ENCODE results near the gene RIN3.
A peak's percentile ranks its signal among the peaks of the same experiment; 100 is the strongest.

Gene RIN3

DNA sequence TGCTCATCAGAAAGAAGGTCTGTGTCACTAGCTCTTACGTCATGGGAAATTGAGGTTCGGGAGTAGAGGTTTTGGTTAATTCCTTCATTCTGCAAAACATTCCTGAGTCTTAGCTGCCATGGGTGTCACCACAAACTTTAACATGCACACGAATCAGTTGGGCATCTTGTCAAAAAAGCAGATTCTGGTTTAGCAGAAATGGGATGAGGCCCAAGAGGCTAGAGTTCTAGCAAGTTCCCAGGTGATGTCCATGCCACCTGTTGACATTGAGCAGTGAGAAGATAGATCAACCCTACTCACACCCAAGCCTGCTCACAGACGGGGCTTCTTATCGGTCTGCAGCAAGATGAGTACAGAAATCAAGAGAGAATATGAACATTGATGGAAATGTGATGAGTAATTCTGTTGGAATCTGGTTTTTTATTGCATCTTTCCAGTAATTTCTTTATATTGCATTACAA lies 11.7 kb upstream of the RIN3 start:
- DNase-seq (ENCODE audit: low spot score) = no peak
- TF ChIP-seq, protein P1, sequence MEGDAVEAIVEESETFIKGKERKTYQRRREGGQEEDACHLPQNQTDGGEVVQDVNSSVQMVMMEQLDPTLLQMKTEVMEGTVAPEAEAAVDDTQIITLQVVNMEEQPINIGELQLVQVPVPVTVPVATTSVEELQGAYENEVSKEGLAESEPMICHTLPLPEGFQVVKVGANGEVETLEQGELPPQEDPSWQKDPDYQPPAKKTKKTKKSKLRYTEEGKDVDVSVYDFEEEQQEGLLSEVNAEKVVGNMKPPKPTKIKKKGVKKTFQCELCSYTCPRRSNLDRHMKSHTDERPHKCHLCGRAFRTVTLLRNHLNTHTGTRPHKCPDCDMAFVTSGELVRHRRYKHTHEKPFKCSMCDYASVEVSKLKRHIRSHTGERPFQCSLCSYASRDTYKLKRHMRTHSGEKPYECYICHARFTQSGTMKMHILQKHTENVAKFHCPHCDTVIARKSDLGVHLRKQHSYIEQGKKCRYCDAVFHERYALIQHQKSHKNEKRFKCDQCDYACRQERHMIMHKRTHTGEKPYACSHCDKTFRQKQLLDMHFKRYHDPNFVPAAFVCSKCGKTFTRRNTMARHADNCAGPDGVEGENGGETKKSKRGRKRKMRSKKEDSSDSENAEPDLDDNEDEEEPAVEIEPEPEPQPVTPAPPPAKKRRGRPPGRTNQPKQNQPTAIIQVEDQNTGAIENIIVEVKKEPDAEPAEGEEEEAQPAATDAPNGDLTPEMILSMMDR (IDR thresholded peaks at IDR 0.05; ENCODE audit: extremely low read depth, missing control alignments) = no peak

DNA sequence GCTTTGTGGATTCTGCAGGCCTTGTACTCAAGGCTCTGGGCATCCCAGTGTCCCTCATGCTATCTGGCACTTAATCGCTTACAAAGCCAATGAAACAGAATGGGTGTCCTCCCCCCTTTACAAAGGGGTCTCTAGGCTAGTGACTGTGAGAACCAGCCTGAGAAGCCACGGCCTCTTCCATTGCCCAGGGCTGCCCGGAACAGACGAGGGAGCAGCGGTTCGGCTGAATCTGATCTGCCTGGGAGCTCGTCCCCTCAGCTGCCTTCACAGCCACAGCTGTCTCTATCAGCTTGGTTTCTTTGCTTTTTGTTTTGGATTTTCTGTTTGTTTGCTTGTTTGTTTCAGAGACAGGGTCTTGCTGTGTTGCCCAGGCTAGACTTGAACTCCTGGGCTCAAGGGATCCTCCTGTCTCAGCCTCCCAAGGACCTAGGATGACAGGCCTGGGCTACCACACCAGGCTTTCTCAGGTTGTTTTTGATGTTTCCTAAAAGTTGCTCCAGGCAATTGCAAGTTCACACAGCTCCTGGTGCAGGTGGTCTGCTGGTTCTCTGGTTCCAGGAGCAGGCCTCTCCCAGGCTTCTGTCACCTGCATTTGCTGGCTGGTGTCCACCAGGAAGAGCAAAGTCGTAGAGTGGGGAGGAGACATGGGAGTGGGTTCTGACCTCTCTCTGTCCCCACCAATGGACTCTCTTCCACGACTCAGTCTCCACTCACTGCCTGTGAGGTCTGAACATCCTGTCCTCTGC lies 10.9 kb upstream of the RIN3 start:
- TF ChIP-seq, protein P1 (IDR thresholded peaks at IDR 0.05; ENCODE audit: extremely low read depth, missing control alignments) = no peak
- no peak for DNase-seq (ENCODE audit: low spot score)

DNA sequence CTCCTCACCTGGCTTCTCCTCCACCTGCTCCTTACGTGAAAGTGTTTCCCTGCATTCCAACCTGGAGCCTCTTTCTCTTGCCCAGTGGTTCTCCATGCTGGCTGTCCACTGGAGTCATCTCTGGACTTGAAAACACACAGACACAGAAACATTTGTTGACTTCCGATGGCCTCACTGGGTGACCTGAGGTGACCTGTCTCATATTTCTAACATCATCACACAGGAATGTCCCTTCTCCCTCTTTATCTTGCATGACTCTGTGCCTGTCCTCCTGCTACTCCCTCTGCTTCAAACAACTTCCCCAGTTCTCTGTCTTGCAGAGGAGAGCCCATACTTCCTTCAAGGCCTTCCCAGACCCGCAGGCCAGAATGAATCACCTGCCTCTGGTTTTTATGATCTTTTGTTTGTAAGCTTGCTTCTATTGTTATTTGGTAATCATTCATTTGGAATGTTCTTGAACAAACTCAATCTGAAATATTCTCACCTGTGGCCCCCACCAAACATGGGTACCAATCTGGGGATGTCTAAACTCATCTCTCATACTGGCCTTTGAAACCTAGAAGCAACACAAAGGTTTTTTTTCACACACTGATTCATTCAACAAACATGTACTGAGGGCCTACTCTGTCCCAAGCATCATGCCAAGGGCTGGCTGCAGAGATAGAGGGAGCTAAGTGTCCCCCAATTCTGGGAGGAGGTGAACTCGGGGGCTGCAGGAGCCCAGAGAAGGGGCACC lies 9.7 kb upstream of the RIN3 start:
- no peak for DNase-seq (ENCODE audit: low spot score)
- TF ChIP-seq, protein P1 (IDR thresholded peaks at IDR 0.05; ENCODE audit: extremely low read depth, missing control alignments) = no peak

DNA sequence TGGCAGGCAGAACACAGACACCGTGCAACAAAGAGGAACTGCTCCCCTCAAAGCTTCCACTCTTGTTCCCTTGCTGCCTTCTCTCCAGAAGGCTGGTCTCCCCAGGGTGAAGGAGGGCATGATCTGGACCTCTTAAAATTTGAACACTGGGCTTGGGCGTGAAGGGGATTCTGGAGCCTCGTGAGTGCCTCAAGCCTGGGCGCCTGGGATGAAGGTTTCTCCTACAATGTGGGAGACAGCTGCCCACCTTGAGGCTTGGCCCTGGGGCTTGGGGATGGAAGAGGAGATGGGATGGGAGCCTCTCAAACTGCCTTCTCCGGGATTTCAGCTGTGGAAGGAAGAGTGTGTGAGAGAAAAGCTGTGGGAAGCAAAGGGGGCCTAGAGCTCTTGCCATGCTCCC lies 7.8 kb upstream of the RIN3 start:
- no peak for DNase-seq (ENCODE audit: low spot score)
- TF ChIP-seq, protein P1 (IDR thresholded peaks at IDR 0.05; ENCODE audit: extremely low read depth, missing control alignments) = no peak

DNA sequence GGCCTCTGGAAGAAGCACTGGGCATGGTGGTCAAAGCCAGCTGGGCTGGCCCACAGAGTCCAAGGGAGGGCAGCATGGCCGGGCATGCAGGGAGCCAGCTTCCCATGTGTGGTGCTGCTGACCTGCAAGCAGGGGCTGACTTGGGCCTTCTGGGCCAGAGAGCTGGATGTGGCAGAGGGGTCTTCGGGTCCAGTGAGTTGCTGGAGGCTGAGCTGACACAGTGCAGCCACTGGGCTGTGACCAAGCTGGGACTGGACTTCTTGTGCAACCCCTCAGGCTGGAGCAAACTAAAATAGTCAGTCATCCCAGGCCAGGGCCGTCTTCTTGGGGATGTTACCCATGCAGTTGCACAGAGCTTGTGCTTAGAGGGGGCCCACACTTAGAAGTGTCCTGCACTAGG lies 7.3 kb upstream of the RIN3 start:
- TF ChIP-seq, protein P1 (IDR thresholded peaks at IDR 0.05; ENCODE audit: extremely low read depth, missing control alignments) = no peak
- no peak for DNase-seq (ENCODE audit: low spot score)

DNA sequence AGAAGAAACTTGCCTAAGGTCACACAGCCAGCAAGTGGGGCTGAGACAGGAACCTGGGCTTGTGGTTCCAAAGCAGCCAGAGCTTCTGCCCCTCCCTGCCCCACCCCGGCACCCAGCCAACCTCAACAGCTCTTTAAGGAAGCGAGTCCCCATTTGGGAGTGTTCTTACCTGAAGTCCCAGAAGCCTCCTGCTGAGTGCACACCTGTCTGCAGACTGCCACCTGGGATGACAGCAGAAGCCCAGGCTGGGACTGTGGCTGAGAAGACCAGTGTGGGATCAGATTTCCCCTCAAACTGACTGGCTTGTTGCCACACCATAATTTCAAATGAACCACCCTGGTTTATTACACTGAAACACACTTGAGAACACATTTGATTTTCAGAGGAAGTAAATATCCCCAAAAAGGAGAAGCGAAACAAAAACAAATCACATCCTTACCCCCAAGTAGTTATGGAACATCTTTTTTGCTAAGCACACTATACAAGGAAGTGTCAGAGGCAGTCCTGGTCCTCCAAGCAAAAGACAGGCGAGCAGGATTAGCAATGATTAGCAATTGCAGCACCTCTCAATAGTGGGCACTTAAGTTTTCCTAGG lies 6.3 kb upstream of the RIN3 start:
- TF ChIP-seq, protein P1 (IDR thresholded peaks at IDR 0.05; ENCODE audit: extremely low read depth, missing control alignments) = no peak
- DNase-seq (ENCODE audit: low spot score) = peak; percentile 27

DNA sequence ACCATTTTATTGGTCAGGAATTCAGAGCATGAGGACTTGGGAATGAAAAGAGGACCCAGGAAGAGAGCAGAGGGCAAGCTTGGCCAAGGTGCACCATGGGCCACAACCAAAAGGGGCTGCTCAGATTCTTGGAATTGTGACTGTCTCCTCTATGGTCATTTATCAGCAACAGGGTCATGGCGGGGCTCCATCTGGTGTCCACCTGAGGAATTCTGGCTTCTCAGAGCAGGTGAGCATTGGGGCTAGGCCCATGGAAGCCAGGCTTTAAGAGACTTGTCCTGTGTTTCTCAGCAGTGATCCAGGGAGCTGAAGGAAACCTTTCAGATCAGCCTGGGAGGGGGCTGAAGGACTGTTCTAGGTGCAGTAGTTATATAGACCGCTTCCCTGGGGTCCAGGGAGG lies 2.6 kb upstream of the RIN3 start:
- peak; percentile 35 for DNase-seq (ENCODE audit: low spot score)

More for the DNA sequence above, 2.6 kb upstream of the RIN3 start:
- TF ChIP-seq, protein P1 (IDR thresholded peaks at IDR 0.05; ENCODE audit: extremely low read depth, missing control alignments) = no peak
